Activated B cell treated with CpG ODN at 0.5 μM for 24 hours (primary cell): ENCODE measurements around the gene KLKB1. TPM values are rescaled to one million over a fixed set of nuclear protein-coding genes. Genes with fewer than 3 reads are reported as not detected.

ENCODE experiments used
- ATAC-seq: fragments of 200-7000 bp; cut with Tn5 transposase; one replicate; pipeline ENCODE4 v1.10.0; 2021; ENCODE audit warnings: low read depth, mild to moderate bottlenecking, moderate library complexity
- CTCF ChIA-PET: fragments of 350-600 bp; sonication (Branson Sonifier 250); formaldehyde crosslinking; loops from one replicate; lab custom pipeline; 2021; ENCODE audit warnings: antibody characterized with exemption; lab: Charles Lee
- POLR2A ChIA-PET: fragments of 350-600 bp; sonication (Branson Sonifier 250); formaldehyde crosslinking; loops from one replicate; lab custom pipeline; 2021; ENCODE audit warnings: antibody characterized with exemption; lab: Charles Lee
- DNase-seq: peaks from one replicate; pipeline ENCODE4 v3.0.0; 2022
- H3K27ac Mint-ChIP-seq: one replicate; pipeline ENCODE4 v1.8.0; 2020; ENCODE audit warnings: mixed read lengths
- H3K27me3 Mint-ChIP-seq: one replicate; pipeline ENCODE4 v1.8.0; 2021; ENCODE audit warnings: mixed read lengths
- H3K36me3 Mint-ChIP-seq: one replicate; pipeline ENCODE4 v1.8.0; 2021; ENCODE audit warnings: low read depth, mixed read lengths
- H3K4me1 Mint-ChIP-seq: one replicate; pipeline ENCODE4 v1.8.0; 2021; ENCODE audit warnings: mixed read lengths
- H3K4me3 Mint-ChIP-seq: one replicate; pipeline ENCODE4 v1.8.0; 2020; ENCODE audit warnings: mild to moderate bottlenecking, mixed read lengths
- H3K9me3 Mint-ChIP-seq: one replicate; pipeline ENCODE4 v1.8.0; 2020; ENCODE audit warnings: mixed read lengths
- intact Hi-C: fragments of 100-400 bp; cut with micrococcal nuclease; formaldehyde crosslinking; loops from one replicate; pipeline ENCODE4 v1.15.1; 2024
- total RNA-seq: library from RNA; stranded (reverse); gene quantifications from 2 replicates; pipeline ENCODE4 v1.2.3, GENCODE V29; 2022
- TF ChIP-seq, protein P1 (sequence below): fragments of 200-600 bp; IDR thresholded peaks from one replicate; pipeline ENCODE4 v1.8.0; 2022; ENCODE audit warnings: antibody characterized with exemption, mild to moderate bottlenecking

KLKB1 gene
- total RNA-seq, 1 donor from 2014 or later = 0.16 TPM

DNA sequence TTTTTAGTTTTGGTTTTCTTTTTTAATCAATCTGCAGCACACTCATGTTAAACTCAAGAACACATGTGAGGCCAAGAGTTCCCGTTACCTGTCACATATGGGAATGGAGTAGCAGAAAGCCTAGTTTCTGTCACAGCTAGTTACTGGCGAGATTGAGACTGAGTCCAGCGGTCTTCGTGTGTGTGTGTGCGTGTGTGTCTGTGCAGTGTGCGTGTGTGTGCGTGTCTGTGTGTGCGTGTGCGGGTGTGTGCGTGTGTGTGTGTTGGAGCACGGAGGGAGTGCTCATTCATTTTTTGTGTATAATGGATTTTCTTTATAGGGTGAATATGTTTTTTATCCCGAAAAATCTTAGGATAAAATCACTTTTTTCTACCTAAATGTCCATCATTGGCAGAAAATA, 57.8 kb downstream of the KLKB1 start:
- ATAC-seq (no peak), DNase-seq (no peak)
- Mint-ChIP-seq H3K4me3 (no peak overlapping the region), H3K36me3 (no peaks in the 10 kb centered on the region), H3K9me3 (no peaks in the 10 kb centered on the region), H3K27me3 (peaks cover 3% of the 10 kb centered on the region), H3K4me1 (no peaks in the 10 kb centered on the region), H3K27ac (no peak overlapping the region)
- intact Hi-C loops = no loop called here
- ChIA-PET POLR2A (no interaction called here), CTCF (no interaction called here)
- TF ChIP-seq, protein P1, sequence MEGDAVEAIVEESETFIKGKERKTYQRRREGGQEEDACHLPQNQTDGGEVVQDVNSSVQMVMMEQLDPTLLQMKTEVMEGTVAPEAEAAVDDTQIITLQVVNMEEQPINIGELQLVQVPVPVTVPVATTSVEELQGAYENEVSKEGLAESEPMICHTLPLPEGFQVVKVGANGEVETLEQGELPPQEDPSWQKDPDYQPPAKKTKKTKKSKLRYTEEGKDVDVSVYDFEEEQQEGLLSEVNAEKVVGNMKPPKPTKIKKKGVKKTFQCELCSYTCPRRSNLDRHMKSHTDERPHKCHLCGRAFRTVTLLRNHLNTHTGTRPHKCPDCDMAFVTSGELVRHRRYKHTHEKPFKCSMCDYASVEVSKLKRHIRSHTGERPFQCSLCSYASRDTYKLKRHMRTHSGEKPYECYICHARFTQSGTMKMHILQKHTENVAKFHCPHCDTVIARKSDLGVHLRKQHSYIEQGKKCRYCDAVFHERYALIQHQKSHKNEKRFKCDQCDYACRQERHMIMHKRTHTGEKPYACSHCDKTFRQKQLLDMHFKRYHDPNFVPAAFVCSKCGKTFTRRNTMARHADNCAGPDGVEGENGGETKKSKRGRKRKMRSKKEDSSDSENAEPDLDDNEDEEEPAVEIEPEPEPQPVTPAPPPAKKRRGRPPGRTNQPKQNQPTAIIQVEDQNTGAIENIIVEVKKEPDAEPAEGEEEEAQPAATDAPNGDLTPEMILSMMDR = no peak

DNA sequence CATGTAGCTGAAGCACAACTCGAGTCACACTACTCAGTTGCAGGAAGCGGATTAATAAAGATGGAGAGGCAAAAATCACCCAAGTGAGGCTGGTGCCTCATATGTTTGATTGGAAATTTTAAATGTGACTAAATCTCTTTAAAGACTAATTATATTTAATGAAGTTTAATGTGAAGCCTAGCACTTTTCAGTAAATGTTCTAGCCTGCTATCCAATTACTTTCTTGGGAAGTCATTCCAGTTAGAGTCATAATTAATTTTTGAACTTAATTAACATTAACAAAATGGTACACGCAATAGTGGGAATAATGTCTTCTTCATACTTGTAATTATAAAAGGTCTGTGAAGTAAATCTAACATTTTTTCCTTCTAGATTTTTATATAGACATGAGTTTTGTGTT, 59.3 kb downstream of the KLKB1 start:
- no peaks in the 10 kb centered on the region for H3K4me1 Mint-ChIP-seq
- H3K9me3 Mint-ChIP-seq = no peaks in the 10 kb centered on the region
- ChIA-PET POLR2A (no interaction called here), CTCF (no interaction called here)
- H3K27me3 Mint-ChIP-seq = peaks cover 3% of the 10 kb centered on the region
- TF ChIP-seq, protein P1 = no peak
- H3K27ac Mint-ChIP-seq = no peak overlapping the region
- ATAC-seq = no peak
- intact Hi-C loops = no loop called here
- no peak overlapping the region for H3K4me3 Mint-ChIP-seq
- DNase-seq = no peak
- H3K36me3 Mint-ChIP-seq = no peaks in the 10 kb centered on the region

DNA sequence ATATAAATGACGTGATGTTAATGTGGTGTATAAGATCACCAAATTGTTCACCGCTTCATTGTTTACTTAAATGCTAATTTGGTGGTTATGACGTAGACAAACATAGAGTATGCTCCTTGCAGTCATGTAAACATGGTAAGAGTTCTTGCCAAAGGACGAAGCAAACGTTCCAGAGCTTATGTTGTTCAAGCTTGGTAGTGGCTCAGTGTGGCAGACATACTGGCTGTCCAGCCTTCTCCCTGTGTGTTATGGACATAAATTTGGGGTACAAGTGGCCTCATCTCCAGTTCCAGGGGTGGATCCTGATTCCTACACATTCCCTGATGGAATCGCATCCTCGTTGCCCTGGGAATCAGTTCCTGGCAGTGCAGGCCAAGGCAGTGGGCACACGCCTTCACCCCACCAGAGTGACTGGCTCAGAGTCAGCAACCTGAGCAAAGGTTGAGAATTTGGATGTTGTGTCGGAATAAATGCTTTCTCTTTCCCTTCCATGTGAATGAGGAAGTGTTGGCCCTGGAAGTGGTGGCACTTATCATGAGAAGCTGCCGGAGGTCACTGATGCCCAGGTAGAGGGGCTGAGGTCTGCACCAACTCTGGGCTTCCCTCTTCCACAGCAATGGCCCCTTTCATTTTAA, 64.1 kb downstream of the KLKB1 start:
- no peak overlapping the region for H3K27ac Mint-ChIP-seq
- H3K36me3 Mint-ChIP-seq = no peaks in the 10 kb centered on the region
- TF ChIP-seq, protein P1 = no peak
- intact Hi-C loops = no loop called here
- no peak overlapping the region for H3K4me3 Mint-ChIP-seq
- H3K9me3 Mint-ChIP-seq = no peaks in the 10 kb centered on the region
- H3K4me1 Mint-ChIP-seq = no peaks in the 10 kb centered on the region
- ChIA-PET POLR2A (no interaction called here), CTCF (no interaction called here)
- peaks cover 3% of the 10 kb centered on the region for H3K27me3 Mint-ChIP-seq
- ATAC-seq (no peak), DNase-seq (no peak)

DNA sequence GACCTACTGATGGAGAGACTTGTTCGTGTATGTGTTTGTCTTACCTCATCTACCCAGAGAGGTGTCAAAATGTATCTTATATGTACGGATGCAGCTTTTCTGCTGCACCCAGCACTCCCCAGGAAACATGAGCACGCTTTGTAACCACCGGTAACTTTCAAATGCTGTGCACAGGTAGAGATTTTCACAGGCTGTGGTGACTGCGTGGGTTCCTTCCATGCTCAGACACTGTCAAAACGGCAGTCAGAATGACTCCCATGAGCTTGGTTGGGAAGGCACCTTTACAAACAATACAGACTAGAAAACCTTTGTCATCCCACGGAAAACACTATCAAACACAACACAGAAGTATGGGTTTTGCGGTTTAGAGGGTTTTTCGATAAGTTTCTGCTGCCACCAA, 66.9 kb downstream of the KLKB1 start:
- DNase-seq (no peak), ATAC-seq (no peak)
- ChIA-PET CTCF (no interaction called here), POLR2A (no interaction called here)
- Mint-ChIP-seq H3K4me1 (no peaks in the 10 kb centered on the region), H3K27ac (no peak overlapping the region), H3K36me3 (no peaks in the 10 kb centered on the region), H3K27me3 (peaks cover 12% of the 10 kb centered on the region), H3K4me3 (no peak overlapping the region), H3K9me3 (no peaks in the 10 kb centered on the region)
- TF ChIP-seq, protein P1 = no peak
- intact Hi-C loops = no loop called here

DNA sequence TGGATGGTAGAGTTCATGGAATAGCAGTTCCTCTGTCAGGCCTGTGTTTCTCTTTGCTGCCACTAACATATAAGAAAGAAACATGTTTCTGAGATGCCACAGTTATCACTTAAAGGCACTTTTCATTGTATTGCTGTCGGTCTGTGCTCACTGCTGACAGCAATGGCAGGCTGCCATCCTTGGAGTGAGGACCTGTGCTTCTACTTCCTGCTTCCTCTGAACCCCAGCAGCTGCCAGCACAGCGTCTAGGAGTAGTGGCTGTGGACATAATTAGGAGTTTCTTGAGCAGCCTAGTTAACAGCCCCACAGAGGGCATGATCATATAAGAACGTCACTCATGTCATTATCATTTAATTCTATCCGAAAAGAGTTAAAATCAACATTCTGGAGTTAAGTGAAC, 69.2 kb downstream of the KLKB1 start:
- Mint-ChIP-seq H3K4me1 (no peaks in the 10 kb centered on the region), H3K27ac (no peak overlapping the region), H3K4me3 (no peak overlapping the region), H3K27me3 (peaks cover 12% of the 10 kb centered on the region), H3K9me3 (no peaks in the 10 kb centered on the region), H3K36me3 (no peaks in the 10 kb centered on the region)
- ChIA-PET POLR2A (no interaction called here), CTCF (interaction anchor here (1.8 kb wide), 1 partner anchor 291 kb away, joined by 7 read pairs; no protein-coding TSS in a partner anchor)
- TF ChIP-seq, protein P1 = no peak
- DNase-seq (no peak), ATAC-seq (no peak)
- intact Hi-C loops = no loop called here
